Suprapubic skin (tissue), 4 donors: Measurements from ENCODE around the gene CDK5. TPM values are rescaled to one million over a fixed set of nuclear protein-coding genes. Genes with fewer than 3 reads are reported as not detected.

Experiments
- DNase-seq, 2 donors: peaks; one replicate each; pipeline ENCODE4 v3.0.0-alpha.2; 2019; ENCODE audit warnings: low spot score in 2 of 2
- H3K27ac ChIP-seq: fragments of 200-600 bp; sonication (generic); one replicate; pipeline ENCODE4 v1.5.1; 2019
- H3K27me3 ChIP-seq: fragments of 200-600 bp; sonication (generic); one replicate; pipeline ENCODE4 v1.5.1; 2019
- H3K36me3 ChIP-seq: fragments of 200-600 bp; sonication (generic); one replicate; pipeline ENCODE4 v1.5.1; 2019
- H3K4me1 ChIP-seq: fragments of 200-600 bp; sonication (generic); one replicate; pipeline ENCODE4 v1.5.1; 2019
- H3K4me3 ChIP-seq: fragments of 200-600 bp; sonication (generic); one replicate; pipeline ENCODE4 v1.5.1; 2019; ENCODE audit warnings: mild to moderate bottlenecking
- H3K9me3 ChIP-seq: fragments of 200-600 bp; sonication (generic); one replicate; pipeline ENCODE4 v1.5.1; 2019
- EP300 ChIP-seq: sonication (generic); formaldehyde crosslinking; IDR thresholded peaks from one replicate; pipeline ENCODE4 v1.6.1; 2017; ENCODE audit warnings: antibody characterized with exemption
- POLR2A ChIP-seq, 2 donors: fragments of 450-650 bp; IDR thresholded peaks; one replicate each; pipeline ENCODE4 v1.6.1; 2017; ENCODE audit warnings: antibody characterized with exemption in 2 of 2, mild to moderate bottlenecking in 2 of 2, moderate library complexity in 2 of 2
- POLR2AphosphoS5 ChIP-seq, 3 donors: sonication (generic); formaldehyde crosslinking; IDR thresholded peaks; one replicate each; pipeline ENCODE4 v1.6.1; 2017; ENCODE audit warnings: antibody characterized with exemption in 3 of 3
- WGBS: methylation state at CpG from one replicate; pipeline ENCODE4 v1.1.5; 2018; 5-methylcytosine and 5-hydroxymethylcytosine counted together
- total RNA-seq, 4 donors: library from RNA; depleted of rRNA; stranded (reverse); fragments of >200 nt; gene quantifications; one replicate each; pipeline ENCODE4 v1.1.0, GENCODE V29; 2016
- TF ChIP-seq, protein P1 (sequence below), 2 donors: fragments of 200-600 bp in 1 of 2; fragments of 450-650 bp in 1 of 2; sonication (generic) in 1 of 2; IDR thresholded peaks; one replicate each; pipeline ENCODE4 v1.5.1; 2016 to 2019; ENCODE audit warnings: antibody characterized with exemption in 2 of 2, mild to moderate bottlenecking in 1 of 2, moderate library complexity in 1 of 2

Gene CDK5
- total RNA-seq, 4 donors from 2014 or later = 7.7 to 14.7 (median 13.4) TPM

DNA sequence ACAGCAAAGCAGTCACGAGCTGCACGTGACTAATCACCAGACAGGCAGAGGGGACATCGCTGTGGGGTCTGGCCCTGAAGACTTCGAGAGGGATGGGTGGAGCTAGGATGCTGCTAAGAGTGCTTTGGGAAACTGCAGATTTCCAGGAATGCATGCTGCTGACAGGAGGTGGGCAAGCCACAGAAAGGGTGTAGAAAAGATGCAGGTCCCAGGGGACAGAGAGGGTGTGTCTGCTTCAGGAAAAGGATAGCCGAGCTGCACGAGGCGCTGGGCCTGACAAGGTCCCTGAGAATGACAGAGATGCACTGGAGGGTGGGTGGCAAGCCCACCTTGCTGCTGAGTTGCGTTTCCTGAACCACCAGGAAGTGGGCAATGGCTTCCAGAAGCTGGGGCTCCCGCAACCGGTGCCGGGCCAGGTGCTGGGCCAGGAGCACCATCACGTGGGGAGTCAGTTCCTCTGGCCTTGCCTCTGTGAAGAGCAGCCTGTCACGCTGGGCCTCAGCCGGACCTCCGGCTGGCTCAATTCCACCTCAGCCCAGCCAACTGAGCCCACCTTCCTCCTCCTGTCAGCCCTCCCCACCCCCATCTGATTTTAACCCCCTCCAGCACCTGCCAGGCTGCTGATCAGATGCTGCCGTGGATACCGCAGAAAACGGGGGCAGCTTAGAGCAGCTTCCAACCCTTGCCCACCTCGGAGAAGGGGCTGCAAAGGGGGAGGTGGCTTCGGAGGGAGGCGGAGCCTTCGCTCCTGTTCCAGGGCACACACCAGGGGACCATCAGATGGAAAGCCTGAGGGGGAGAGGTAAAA lies 20.7 kb upstream of the CDK5 start:
- H3K27me3 ChIP-seq = no peaks in the 10 kb centered on the region
- DNase-seq = peak in 1 of 2 donors; percentile 87
- no peak overlapping the region for H3K4me3 ChIP-seq
- H3K27ac ChIP-seq = peak overlapping the region; percentile 20
- TF ChIP-seq, protein P1, sequence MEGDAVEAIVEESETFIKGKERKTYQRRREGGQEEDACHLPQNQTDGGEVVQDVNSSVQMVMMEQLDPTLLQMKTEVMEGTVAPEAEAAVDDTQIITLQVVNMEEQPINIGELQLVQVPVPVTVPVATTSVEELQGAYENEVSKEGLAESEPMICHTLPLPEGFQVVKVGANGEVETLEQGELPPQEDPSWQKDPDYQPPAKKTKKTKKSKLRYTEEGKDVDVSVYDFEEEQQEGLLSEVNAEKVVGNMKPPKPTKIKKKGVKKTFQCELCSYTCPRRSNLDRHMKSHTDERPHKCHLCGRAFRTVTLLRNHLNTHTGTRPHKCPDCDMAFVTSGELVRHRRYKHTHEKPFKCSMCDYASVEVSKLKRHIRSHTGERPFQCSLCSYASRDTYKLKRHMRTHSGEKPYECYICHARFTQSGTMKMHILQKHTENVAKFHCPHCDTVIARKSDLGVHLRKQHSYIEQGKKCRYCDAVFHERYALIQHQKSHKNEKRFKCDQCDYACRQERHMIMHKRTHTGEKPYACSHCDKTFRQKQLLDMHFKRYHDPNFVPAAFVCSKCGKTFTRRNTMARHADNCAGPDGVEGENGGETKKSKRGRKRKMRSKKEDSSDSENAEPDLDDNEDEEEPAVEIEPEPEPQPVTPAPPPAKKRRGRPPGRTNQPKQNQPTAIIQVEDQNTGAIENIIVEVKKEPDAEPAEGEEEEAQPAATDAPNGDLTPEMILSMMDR (IDR thresholded peaks at IDR 0.05) = no peak
- no peak for TF ChIP-seq EP300
- no peak for TF ChIP-seq POLR2AphosphoS5 (IDR thresholded peaks at IDR 0.05)
- no peak for TF ChIP-seq POLR2A (IDR thresholded peaks at IDR 0.05)
- WGBS = 52% methylated on average over 14 of the region's 22 CpGs
- no peaks in the 10 kb centered on the region for H3K9me3 ChIP-seq
- H3K36me3 ChIP-seq = peaks cover 44% of the 10 kb centered on the region
- peaks cover 61% of the 10 kb centered on the region for H3K4me1 ChIP-seq

DNA sequence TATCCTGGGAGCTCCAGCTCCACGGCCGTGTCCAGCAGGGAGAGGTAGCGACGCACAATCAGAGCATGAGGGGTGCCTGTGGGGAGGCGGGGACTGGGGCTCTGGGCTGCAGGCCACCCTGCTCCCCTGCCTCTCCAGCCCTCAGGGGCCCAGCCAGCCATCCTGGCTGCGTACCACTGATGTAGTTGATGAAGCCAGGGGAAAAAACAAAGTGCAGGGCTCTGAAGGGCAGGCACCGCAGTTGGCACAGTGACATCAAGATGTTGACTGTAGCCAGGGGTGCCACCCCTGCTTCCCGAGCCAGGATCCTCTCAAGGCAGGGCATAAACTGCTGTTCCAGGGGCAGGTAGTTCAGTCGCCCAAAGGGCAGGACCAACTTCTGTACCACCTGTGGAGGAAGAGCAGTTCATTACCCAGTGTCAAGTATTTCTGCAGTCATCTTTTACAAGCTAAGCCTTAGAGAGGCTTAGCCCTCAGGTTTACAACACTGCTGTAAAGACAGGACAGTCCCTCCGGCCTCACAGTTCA lies 20.1 kb upstream of the CDK5 start:
- DNase-seq = peak in 1 of 2 donors; percentile 64
- Histone ChIP-seq H3K4me1 (peaks cover 57% of the 10 kb centered on the region), H3K27me3 (no peaks in the 10 kb centered on the region), H3K4me3 (no peak overlapping the region), H3K9me3 (no peaks in the 10 kb centered on the region), H3K27ac (peak overlapping the region; percentile 20), H3K36me3 (peaks cover 50% of the 10 kb centered on the region)
- TF ChIP-seq POLR2A (IDR thresholded peaks at IDR 0.05) = no peak
- 67% methylated on average over 9 of the region's 10 CpGs for WGBS

DNA sequence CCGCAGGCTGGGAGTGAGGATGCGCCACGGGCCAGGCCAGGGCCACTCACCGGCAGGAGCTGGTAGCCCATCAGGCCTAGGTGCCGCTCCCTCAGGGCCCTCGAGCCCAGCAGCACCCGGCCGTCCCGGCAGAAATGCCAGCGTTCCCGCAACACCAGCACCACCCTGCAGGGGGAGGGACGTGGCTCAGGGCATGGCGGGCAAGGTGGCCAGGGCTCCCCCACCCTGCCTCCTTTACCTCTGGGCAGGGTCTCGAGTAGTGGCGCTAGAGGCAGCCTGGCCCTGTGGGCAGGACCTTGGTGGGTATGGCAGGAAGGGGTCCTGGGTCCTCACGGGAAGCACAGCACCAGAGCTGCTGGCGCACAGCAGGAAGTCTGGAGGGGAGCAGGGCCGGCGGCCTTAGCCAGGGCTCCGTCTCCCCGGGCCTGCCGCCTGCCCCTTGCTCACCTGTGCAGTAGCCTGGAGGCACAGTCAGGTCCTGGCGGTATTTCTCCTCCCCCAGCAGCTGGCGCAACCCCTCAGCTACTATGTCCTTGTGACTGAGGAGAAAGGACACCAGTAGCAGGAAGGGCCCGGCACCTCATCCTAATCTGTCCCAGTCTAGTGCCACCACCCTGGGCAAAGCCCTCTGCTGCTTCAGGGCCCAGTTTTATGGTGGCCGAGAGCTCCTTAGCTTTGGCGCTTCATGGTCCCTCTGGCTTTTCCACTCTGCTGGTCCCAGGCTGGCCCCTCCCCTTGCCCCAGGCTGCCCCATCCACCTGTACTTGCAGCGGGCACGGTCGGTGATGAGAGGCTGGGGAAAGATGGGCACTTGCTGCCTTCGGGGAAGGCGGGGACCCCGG lies 19.4 kb upstream of the CDK5 start:
- Histone ChIP-seq H3K4me1 (peaks cover 50% of the 10 kb centered on the region), H3K9me3 (no peaks in the 10 kb centered on the region), H3K4me3 (no peak overlapping the region), H3K27me3 (no peaks in the 10 kb centered on the region), H3K27ac (peak overlapping the region; percentile 20), H3K36me3 (peaks cover 57% of the 10 kb centered on the region)
- WGBS = 75% methylated on average over 17 of the region's 33 CpGs
- DNase-seq = no peak
- TF ChIP-seq POLR2AphosphoS5 (IDR thresholded peaks at IDR 0.05) = no peak
- TF ChIP-seq, protein P1 (IDR thresholded peaks at IDR 0.05) = peak in 1 of 2 donors; percentile 11

DNA sequence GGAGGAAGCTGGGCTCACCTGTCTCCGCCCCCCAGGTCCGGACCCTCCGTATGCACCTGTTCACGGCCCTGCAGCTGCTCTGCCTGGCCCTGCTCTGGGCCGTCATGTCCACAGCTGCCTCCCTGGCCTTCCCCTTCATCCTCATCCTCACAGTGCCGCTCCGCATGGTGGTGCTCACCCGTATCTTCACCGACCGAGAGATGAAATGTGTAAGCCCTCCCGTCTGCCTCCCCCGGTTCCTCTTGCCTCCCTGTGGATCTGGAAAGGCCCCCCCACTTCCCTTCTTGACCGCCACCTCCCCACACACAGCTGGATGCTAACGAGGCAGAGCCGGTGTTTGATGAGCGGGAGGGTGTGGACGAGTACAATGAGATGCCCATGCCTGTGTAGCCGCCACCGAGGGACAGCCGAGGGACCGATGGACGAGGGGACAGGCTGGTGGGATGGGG lies 18.3 kb upstream of the CDK5 start:
- Histone ChIP-seq H3K27ac (no peak overlapping the region), H3K36me3 (peaks cover 68% of the 10 kb centered on the region), H3K4me3 (no peak overlapping the region), H3K4me1 (peaks cover 40% of the 10 kb centered on the region), H3K9me3 (no peaks in the 10 kb centered on the region), H3K27me3 (no peaks in the 10 kb centered on the region)
- DNase-seq = no peak
- 86% methylated on average over 22 of the region's 22 CpGs for WGBS
- TF ChIP-seq POLR2AphosphoS5 (IDR thresholded peaks at IDR 0.05) (no peak), EP300 (no peak)
- TF ChIP-seq, protein P1 (IDR thresholded peaks at IDR 0.05) = no peak

DNA sequence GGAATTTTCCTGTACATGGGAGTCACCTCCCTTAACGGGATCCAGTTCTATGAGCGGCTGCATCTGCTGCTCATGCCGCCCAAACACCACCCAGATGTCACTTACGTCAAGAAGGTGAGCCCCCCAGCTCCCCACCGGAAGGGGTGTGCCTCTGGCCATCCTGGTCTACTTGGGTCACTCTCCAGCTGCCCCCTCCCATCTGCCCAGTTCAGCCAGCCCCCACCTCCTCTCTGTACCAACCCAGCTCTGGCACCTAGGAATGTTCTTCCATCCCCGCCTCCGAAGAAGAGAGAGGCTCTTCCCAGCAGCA lies 17.9 kb upstream of the CDK5 start:
- Histone ChIP-seq H3K4me3 (no peak overlapping the region), H3K27ac (no peak overlapping the region), H3K4me1 (peaks cover 37% of the 10 kb centered on the region), H3K27me3 (no peaks in the 10 kb centered on the region), H3K36me3 (peaks cover 72% of the 10 kb centered on the region), H3K9me3 (no peaks in the 10 kb centered on the region)
- TF ChIP-seq POLR2AphosphoS5 (IDR thresholded peaks at IDR 0.05) (no peak), EP300 (no peak), POLR2A (IDR thresholded peaks at IDR 0.05) (no peak)
- TF ChIP-seq, protein P1 (IDR thresholded peaks at IDR 0.05) = no peak
- no peak for DNase-seq
- 87% methylated on average over 7 of the region's 7 CpGs for WGBS
